Testis (tissue), 3 donors: ENCODE results near the gene NEK5. TPM values are rescaled to one million over a fixed set of nuclear protein-coding genes. Genes with fewer than 3 reads are reported as not detected.

Experiments used
- DNase-seq: peaks from one replicate; pipeline ENCODE4 v3.0.0-alpha.2; 2019
- H3K27ac ChIP-seq, 2 donors: fragments of 200-600 bp; sonication (generic); one replicate each; pipeline ENCODE4 v1.5.1; 2019
- H3K27me3 ChIP-seq: fragments of 200-600 bp; sonication (generic); one replicate; pipeline ENCODE4 v1.5.1; 2019
- H3K36me3 ChIP-seq: fragments of 200-600 bp; sonication (generic); one replicate; pipeline ENCODE4 v1.5.1; 2017; ENCODE audit warnings: low read depth; ENCODE audit errors: missing control alignments
- H3K4me1 ChIP-seq: fragments of 200-600 bp; sonication (generic); one replicate; pipeline ENCODE4 v1.5.1; 2019
- H3K4me3 ChIP-seq, 2 donors: fragments of 200-600 bp; sonication (generic); one replicate each; pipeline ENCODE4 v1.5.1; 2017 to 2019
- H3K9me3 ChIP-seq: fragments of 200-600 bp; sonication (generic); one replicate; pipeline ENCODE4 v1.5.1; 2017
- CTCF ChIP-seq, 3 experiments: fragments of 450-650 bp in 2 of 3; fragments of 200-600 bp in 1 of 3; sonication (generic) in 1 of 3; IDR thresholded peaks; one replicate each; pipeline ENCODE4 v1.5.1; 2016 to 2019; ENCODE audit warnings: antibody characterized with exemption in 3 of 3, mild to moderate bottlenecking in 2 of 3, moderate library complexity in 1 of 3
- POLR2A ChIP-seq: fragments of 450-650 bp; IDR thresholded peaks from one replicate; pipeline ENCODE4 v1.6.1; 2017; ENCODE audit warnings: antibody characterized with exemption, mild to moderate bottlenecking, moderate library complexity
- WGBS, 2 donors: methylation state at CpG; one replicate each; pipeline ENCODE4 v1.1.5; 2018; 5-methylcytosine and 5-hydroxymethylcytosine counted together
- intact Hi-C: fragments of 100-400 bp; cut with DNase I; formaldehyde crosslinking; loops from one replicate; pipeline ENCODE4 v1.15.1; 2023; ENCODE audit warnings: low total_unique reads
- polyA plus RNA-seq: library from polyadenylated mRNA; stranded (reverse); fragments of 350-450 nt; fragmentation: Illumina TruSeq; extraction: RNeasy Lipid Tissue Mini Kit (QIAGEN cat#74804); gene quantifications from one replicate; pipeline ENCODE4 v1.2.3, GENCODE V29; 2014; ENCODE audit warnings: low read depth, low replicate concordance; ENCODE audit not compliant: insufficient read depth
- total RNA-seq, 2 donors: library from RNA; depleted of rRNA; stranded (reverse); fragments of >200 nt; gene quantifications; one replicate each; pipeline ENCODE4 v1.2.3, GENCODE V29; 2016

Gene NEK5
- total and polyA plus RNA-seq, 3 donors from 2014 or later, result 9.2 to 17.3 (median 9.5) TPM

GRCh38 chr13:51999510-51999911 is 129.4 kb downstream of the NEK5 start:
- DNase-seq, result peak; percentile 38

GRCh38 chr13:51998723-51999509 is 130.0 kb downstream of the NEK5 start:
- 68 to 69% methylated on average over 6 of the region's 6 CpGs for WGBS, 2 donors
- Histone ChIP-seq H3K27ac (no peak overlapping the region), H3K27me3 (no peaks in the 10 kb centered on the region), H3K36me3 (no peaks in the 10 kb centered on the region), H3K4me1 (no peaks in the 10 kb centered on the region), H3K9me3 (no peaks in the 10 kb centered on the region), H3K4me3 (no peak overlapping the region)
- no peak for TF ChIP-seq POLR2A
- TF ChIP-seq CTCF (IDR thresholded peaks at IDR 0.05), result no peak
- intact Hi-C loops, result no loop called here
- no peak for DNase-seq

More at GRCh38 chr13:51999510-51999911, 129.4 kb downstream of the NEK5 start:
- Histone ChIP-seq H3K36me3 (no peaks in the 10 kb centered on the region), H3K4me1 (no peaks in the 10 kb centered on the region), H3K9me3 (no peaks in the 10 kb centered on the region), H3K27me3 (no peaks in the 10 kb centered on the region), H3K27ac (no peak overlapping the region), H3K4me3 (no peak overlapping the region)
- WGBS, 2 donors, result 76 to 81% methylated on average over 13 of the region's 13 CpGs
- TF ChIP-seq CTCF (IDR thresholded peaks at IDR 0.05) (no peak), POLR2A (no peak)
- intact Hi-C loops, result no loop called here

- Histone ChIP-seq H3K4me1 (no peaks in the 10 kb centered on the region), H3K4me3 (no peak overlapping the region), H3K36me3 (no peaks in the 10 kb centered on the region), H3K27me3 (no peaks in the 10 kb centered on the region), H3K27ac (no peak overlapping the region), H3K9me3 (no peaks in the 10 kb centered on the region)
- intact Hi-C loops, result no loop called here
- TF ChIP-seq CTCF (IDR thresholded peaks at IDR 0.05) (no peak), POLR2A (no peak)
- 82 to 84% methylated on average over 8 of the region's 8 CpGs for WGBS, 2 donors
- DNase-seq, result no peak
Measured at GRCh38 chr13:51997641-51998330, 131.1 kb downstream of the NEK5 start.

GRCh38 chr13:51997186-51997585 is 131.7 kb downstream of the NEK5 start:
- no peaks in the 10 kb centered on the region for H3K27me3 ChIP-seq
- no peaks in the 10 kb centered on the region for H3K4me1 ChIP-seq
- H3K9me3 ChIP-seq, result no peaks in the 10 kb centered on the region
- DNase-seq, result no peak
- intact Hi-C loops, result no loop called here
- TF ChIP-seq POLR2A, result no peak
- H3K27ac ChIP-seq, result no peak overlapping the region
- H3K4me3 ChIP-seq, result no peak overlapping the region
- 92 to 100% methylated on average over 2 of the region's 2 CpGs for WGBS, 2 donors
- H3K36me3 ChIP-seq, result no peaks in the 10 kb centered on the region

GRCh38 chr13:51996641-51997040 is 132.2 kb downstream of the NEK5 start:
- Histone ChIP-seq H3K27me3 (no peaks in the 10 kb centered on the region), H3K4me3 (no peak overlapping the region), H3K4me1 (no peaks in the 10 kb centered on the region), H3K9me3 (no peaks in the 10 kb centered on the region), H3K36me3 (no peaks in the 10 kb centered on the region), H3K27ac (no peak overlapping the region)
- WGBS, 2 donors, result 76 to 91% methylated on average over 4 of the region's 4 CpGs
- intact Hi-C loops, result no loop called here
- no peak for TF ChIP-seq CTCF (IDR thresholded peaks at IDR 0.05)
- TF ChIP-seq POLR2A, result no peak
- DNase-seq, result no peak
